Endothelial cell of umbilical vein (primary cell): ENCODE measurements around the gene APOC4. TPM values are rescaled to one million over a fixed set of nuclear protein-coding genes. Genes with fewer than 3 reads are reported as not detected.

ENCODE experiments used
- BruUV-seq: library from RNA; stranded (reverse); fragments of 400-500 nt; replicated peaks from 2 replicates; lab custom pipeline; 2021; lab: Mats Ljungman, UMichigan
- CTCF ChIA-PET: fragments of 300-600, 350-600 bp; sonication (Branson Sonifier 250); formaldehyde crosslinking; loops from one replicate; lab custom pipeline; 2021; ENCODE audit warnings: antibody characterized with exemption, inconsistent platforms; lab: Charles Lee
- POLR2A ChIA-PET: fragments of 300-600, 350-600 bp; sonication (Branson Sonifier 250); formaldehyde crosslinking; loops from one replicate; lab custom pipeline; 2021; ENCODE audit warnings: antibody characterized with exemption, inconsistent platforms; lab: Charles Lee
- DNase-seq: peaks from one replicate; pipeline ENCODE4 v3.0.0-alpha.2; 2011; ENCODE audit warnings: low read depth, low spot score
- FAIRE-seq: peaks from 2 replicates; lab custom pipeline; 2011; peaks lifted over from hg19 to GRCh38; lab: Jason Lieb, UNC
- H2AFZ ChIP-seq: 2 replicates; pipeline ENCODE4 v1.6.0; 2012; ENCODE audit warnings: low read depth, low read length, control low read depth, inconsistent platforms
- H3K27ac ChIP-seq: 2 replicates; pipeline ENCODE4 v1.5.1; 2011; ENCODE audit warnings: low read depth, mild to moderate bottlenecking, control low read depth, low read length, moderate library complexity; ENCODE audit not compliant: insufficient read depth
- H3K27me3 ChIP-seq, 2 experiments: 2 replicates each; pipeline versions ENCODE4 v1.6.0 to v1.6.1; 2011; ENCODE audit warnings: low read length in 2 of 2, mixed read lengths in 1 of 2; ENCODE audit not compliant: control insufficient read depth in 2 of 2, insufficient read depth in 2 of 2
- H3K36me3 ChIP-seq, 2 experiments: 2 replicates in 1 of 2; 3 replicates in 1 of 2; pipeline ENCODE4 v1.5.1; 2011; ENCODE audit warnings: low read length in 2 of 2, mild to moderate bottlenecking in 1 of 2, moderate library complexity in 1 of 2; ENCODE audit not compliant: control insufficient read depth in 2 of 2, insufficient read depth in 2 of 2; ENCODE audit errors: extremely low read depth in 1 of 2
- H3K4me1 ChIP-seq: 3 replicates; pipeline ENCODE4 v1.5.1; 2011; ENCODE audit warnings: mild to moderate bottlenecking, low read length; ENCODE audit not compliant: control insufficient read depth, insufficient read depth; ENCODE audit errors: extremely low read depth
- H3K4me2 ChIP-seq: 2 replicates; pipeline ENCODE4 v1.6.1; 2011; ENCODE audit warnings: low read length, control low read depth, mixed read lengths; ENCODE audit not compliant: insufficient read depth
- H3K4me3 ChIP-seq, 3 experiments: fragments of 200-600 bp in 1 of 3; sonication (generic), shearing (Covaris generic) in 1 of 3; replicated peaks in 1 of 3; 2 replicates each; pipeline ENCODE4 v1.5.1; 2011 to 2016; ENCODE audit warnings: control low read depth in 3 of 3, low read length in 3 of 3, mild to moderate bottlenecking in 2 of 3, inconsistent platforms in 1 of 3, low read depth in 1 of 3, moderate library complexity in 1 of 3; ENCODE audit not compliant: insufficient read depth in 1 of 3
- H3K79me2 ChIP-seq: 2 replicates; pipeline ENCODE4 v1.6.0; 2012; ENCODE audit warnings: low read length, inconsistent platforms; ENCODE audit not compliant: control insufficient read depth, insufficient read depth
- H3K9ac ChIP-seq: replicated peaks from 2 replicates; pipeline ENCODE3; 2011; ENCODE audit warnings: low read length, control low read depth; ENCODE audit not compliant: insufficient read depth; ENCODE audit errors: extremely low read depth
- H3K9me1 ChIP-seq: replicated peaks from 3 replicates; pipeline ENCODE4 v1.6.0; 2011; ENCODE audit warnings: mild to moderate bottlenecking, low read length; ENCODE audit not compliant: control insufficient read depth, insufficient read depth; ENCODE audit errors: extremely low read depth
- H3K9me3 ChIP-seq: replicated peaks from 2 replicates; pipeline ENCODE4 v1.5.1; 2012; ENCODE audit warnings: low read length, inconsistent platforms; ENCODE audit not compliant: control insufficient read depth, insufficient read depth
- H4K20me1 ChIP-seq: replicated peaks from 2 replicates; pipeline ENCODE3; 2011; ENCODE audit warnings: mild to moderate bottlenecking, low read length; ENCODE audit not compliant: control insufficient read depth, insufficient read depth; ENCODE audit errors: extremely low read depth
- CTCF ChIP-seq, 2 donors: IDR thresholded peaks; 1 replicate in 1 of 2; 2 replicates in 1 of 2; pipeline ENCODE4 v1.5.1; 2011; ENCODE audit warnings: low read length in 2 of 2, mild to moderate bottlenecking in 2 of 2, moderate library complexity in 2 of 2, control low read depth in 1 of 2, inconsistent platforms in 1 of 2, low read depth in 1 of 2; ENCODE audit not compliant: insufficient read depth in 1 of 2; ENCODE audit errors: extremely low read depth in 1 of 2
- EZH2 ChIP-seq: IDR thresholded peaks from 2 replicates; pipeline ENCODE4 v1.6.1; 2012; ENCODE audit warnings: borderline replicate concordance, low read depth, mild to moderate bottlenecking, moderate library complexity, low read length, inconsistent platforms; ENCODE audit not compliant: severe bottlenecking
- GATA2 ChIP-seq: IDR thresholded peaks from 2 replicates; pipeline ENCODE4 v1.7.0; 2011; ENCODE audit warnings: low read depth, mild to moderate bottlenecking, moderate library complexity, mixed read lengths, low read length; ENCODE audit not compliant: insufficient read length, insufficient read depth
- JUN ChIP-seq: IDR thresholded peaks from 2 replicates; pipeline ENCODE4 v1.6.1; 2011; ENCODE audit warnings: borderline replicate concordance, low read depth; ENCODE audit not compliant: insufficient read length, insufficient read depth
- MAX ChIP-seq: IDR thresholded peaks from 2 replicates; pipeline ENCODE4 v1.6.1; 2011; ENCODE audit not compliant: insufficient read depth, insufficient read length
- MYC ChIP-seq: IDR thresholded peaks from one replicate; pipeline ENCODE4 v1.6.1; 2011; ENCODE audit warnings: mild to moderate bottlenecking, low read depth, low read length
- POLR2A ChIP-seq: IDR thresholded peaks from 2 replicates; pipeline ENCODE4 v1.6.1; 2012; ENCODE audit warnings: low read depth, mild to moderate bottlenecking, control low read depth, low read length
- POLR2AphosphoS5 ChIP-seq: IDR thresholded peaks from 2 replicates; pipeline ENCODE4 v1.6.1; 2012; ENCODE audit warnings: low read depth, mild to moderate bottlenecking, control low read depth, low read length, moderate library complexity; ENCODE audit not compliant: insufficient read depth
- dilution Hi-C: fragments of 300-500 bp; cut with MboI; formaldehyde crosslinking; loops from one replicate; pipeline ENCODE4 v1.15.0; 2019; ENCODE audit warnings: low sequenced_read_pairs; ENCODE audit not compliant: extremely low pct_ligation_motif_present
- intact Hi-C: fragments of 100-400 bp; cut with micrococcal nuclease; formaldehyde crosslinking; loops from one replicate; pipeline ENCODE4 v1.10.0; 2022
- polyA plus RNA-seq, 4 experiments: library from polyadenylated mRNA; depleted of rRNA in 3 of 4; stranded (reverse) in 3 of 4; unstranded in 1 of 4; fragments of >200 nt; gene quantifications; 2 replicates each; pipeline versions ENCODE4 v1.2.1 to v1.2.3, GENCODE V29; 2011 to 2012; ENCODE audit warnings: missing spikeins in 1 of 4
- total RNA-seq: library from RNA; stranded (reverse); gene quantifications from 2 replicates; pipeline ENCODE4 v1.2.3, GENCODE V29; 2021

APOC4 gene
- total and polyA plus RNA-seq, 2 donors (not counting 3 experiments of a cell fraction or from before 2014, with no cell fraction given) = not detected

GRCh38 chr19:44905437-44906160, 36.4 kb upstream of the APOC4 start, which contains the start of gene APOE:
TSS of gene APOE (plus strand) at chr19:44905796. CDS start at chr19:44906625, 829 bp downstream.
- H3K79me2 ChIP-seq = no peaks in the 10 kb centered on the region
- no peak for DNase-seq
- ChIA-PET POLR2A (interaction anchor here (0.6 kb wide), 2 partner anchors 87 to 882 kb away, joined by 4 to 5 read pairs; no protein-coding TSS in a partner anchor), CTCF (interaction anchor here (0.6 to 5.1 kb wide), 9 partner anchors 9 to 182 kb away, joined by 3 to 62 read pairs (median 3); partner anchors contain the start of gene APOC1)
- H2AFZ ChIP-seq = peak within 1 kb of the TSS; percentile 73
- intact Hi-C loops = no loop called here
- peaks cover 9 to 11% of the 10 kb centered on the region in 2 experiments for H3K27me3 ChIP-seq
- H3K9ac ChIP-seq = no peak within 1 kb of the TSS
- BruUV-seq = no TSS peak
- H3K4me2 ChIP-seq = peak within 1 kb of the TSS; percentile 38
- no peaks in the 10 kb centered on the region for H3K9me3 ChIP-seq
- dilution Hi-C loops = no loop called here
- H3K4me3 ChIP-seq = no peak within 1 kb of the TSS
- no peak for FAIRE-seq
- TF ChIP-seq JUN (no peak), GATA2 (no peak), CTCF (IDR thresholded peaks at IDR 0.05; ENCODE audit: extremely low read depth in 1 of 2, insufficient read depth in 1 of 2, low read depth in 1 of 2, low read length in 2 of 2) (no peak), POLR2AphosphoS5 (no peak), EZH2 (no peak), MAX (no peak), MYC (no peak), POLR2A (no peak)
- no peaks in the 10 kb centered on the region for H3K36me3 ChIP-seq
- H4K20me1 ChIP-seq = no peaks in the 10 kb centered on the region
- H3K4me1 ChIP-seq = peaks cover 5% of the 10 kb centered on the region
- no peak within 1 kb of the TSS for H3K27ac ChIP-seq
- H3K9me1 ChIP-seq = no peaks in the 10 kb centered on the region
